Measurements from ENCODE around the gene SLC9A8.
"Not testable (repeated sequence)": the region's sequence is repeated elsewhere in the genome, so short reads cannot be mapped to it uniquely, and the experiment has no call there.

Gene SLC9A8

DNA sequence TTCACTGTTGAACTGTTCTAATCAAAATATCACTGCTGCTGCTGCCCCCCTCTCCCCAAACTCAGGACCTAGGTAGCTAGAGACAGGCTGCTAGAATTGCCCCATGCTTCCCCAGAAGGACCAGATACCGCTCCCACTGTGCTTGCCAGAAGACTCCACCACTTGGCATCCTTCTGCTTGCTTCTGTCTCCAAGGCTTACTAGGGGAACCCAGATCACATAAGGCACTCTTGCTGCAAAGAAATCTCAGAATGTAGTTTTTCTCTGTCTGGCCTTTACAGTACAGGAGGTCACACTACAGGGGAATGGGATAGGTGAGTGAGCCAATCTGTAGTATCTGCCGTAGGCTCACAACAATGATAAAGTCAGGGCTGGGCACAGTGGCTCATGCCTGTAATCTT, 21.5 kb upstream of the SLC9A8 start:
- in situ Hi-C loops (cut with HindIII; ENCODE audit: low pct_unique_long_range_greater_than_20kb, low sequenced_read_pairs): no loop called here
- no peak for TF ChIP-seq JUND (IDR thresholded peaks at IDR 0.05; ENCODE audit: low read depth)
- DNase-seq (ENCODE audit: low read depth in 1 of 2, low spot score in 1 of 2): no peak

DNA sequence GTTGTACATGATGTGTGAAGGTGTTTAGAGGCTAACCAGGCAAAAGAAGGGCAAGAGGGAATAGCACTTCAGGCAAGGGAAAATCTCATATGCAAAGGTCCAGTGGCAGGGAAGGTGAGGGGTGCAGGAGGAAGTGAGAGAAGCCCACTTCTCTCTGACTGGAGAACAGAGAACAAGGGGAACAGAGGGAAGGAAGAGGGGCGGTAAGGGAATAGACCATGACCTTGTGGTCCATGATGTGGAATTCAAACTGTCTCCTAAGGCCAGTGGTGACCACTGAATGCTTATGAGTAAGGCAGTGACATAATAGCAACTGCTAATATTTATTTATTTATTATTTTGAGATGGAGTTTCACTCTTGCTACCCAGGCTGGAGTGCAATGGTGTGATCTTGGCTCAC, 20.6 kb upstream of the SLC9A8 start:
- in situ Hi-C loops (cut with HindIII; ENCODE audit: low pct_unique_long_range_greater_than_20kb, low sequenced_read_pairs): no loop called here
- DNase-seq (ENCODE audit: low read depth in 1 of 2, low spot score in 1 of 2): no peak
- TF ChIP-seq JUND (IDR thresholded peaks at IDR 0.05; ENCODE audit: low read depth): no peak

DNA sequence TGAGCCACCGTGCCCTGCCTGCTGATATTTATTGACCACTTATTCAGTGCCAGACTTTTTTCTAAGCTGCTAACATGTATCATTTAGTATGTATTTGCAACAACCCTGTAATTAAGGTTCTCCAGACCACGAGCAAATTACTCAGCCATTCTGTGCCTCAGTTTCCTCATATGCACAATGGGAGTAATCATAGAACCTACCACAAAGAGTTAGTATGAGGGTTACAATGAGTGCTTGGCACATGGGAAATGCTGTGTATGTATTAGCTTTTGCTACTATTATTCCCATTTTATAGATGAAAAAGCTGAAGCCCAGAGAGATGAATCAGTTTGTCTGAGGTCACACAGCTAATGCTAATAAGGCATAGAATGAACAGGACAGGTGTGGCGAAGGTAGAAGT, 20.0 kb upstream of the SLC9A8 start:
- in situ Hi-C loops (cut with HindIII; ENCODE audit: low pct_unique_long_range_greater_than_20kb, low sequenced_read_pairs): no loop called here
- no peak for DNase-seq (ENCODE audit: low read depth in 1 of 2, low spot score in 1 of 2)
- no peak for TF ChIP-seq JUND (IDR thresholded peaks at IDR 0.05; ENCODE audit: low read depth)

DNA sequence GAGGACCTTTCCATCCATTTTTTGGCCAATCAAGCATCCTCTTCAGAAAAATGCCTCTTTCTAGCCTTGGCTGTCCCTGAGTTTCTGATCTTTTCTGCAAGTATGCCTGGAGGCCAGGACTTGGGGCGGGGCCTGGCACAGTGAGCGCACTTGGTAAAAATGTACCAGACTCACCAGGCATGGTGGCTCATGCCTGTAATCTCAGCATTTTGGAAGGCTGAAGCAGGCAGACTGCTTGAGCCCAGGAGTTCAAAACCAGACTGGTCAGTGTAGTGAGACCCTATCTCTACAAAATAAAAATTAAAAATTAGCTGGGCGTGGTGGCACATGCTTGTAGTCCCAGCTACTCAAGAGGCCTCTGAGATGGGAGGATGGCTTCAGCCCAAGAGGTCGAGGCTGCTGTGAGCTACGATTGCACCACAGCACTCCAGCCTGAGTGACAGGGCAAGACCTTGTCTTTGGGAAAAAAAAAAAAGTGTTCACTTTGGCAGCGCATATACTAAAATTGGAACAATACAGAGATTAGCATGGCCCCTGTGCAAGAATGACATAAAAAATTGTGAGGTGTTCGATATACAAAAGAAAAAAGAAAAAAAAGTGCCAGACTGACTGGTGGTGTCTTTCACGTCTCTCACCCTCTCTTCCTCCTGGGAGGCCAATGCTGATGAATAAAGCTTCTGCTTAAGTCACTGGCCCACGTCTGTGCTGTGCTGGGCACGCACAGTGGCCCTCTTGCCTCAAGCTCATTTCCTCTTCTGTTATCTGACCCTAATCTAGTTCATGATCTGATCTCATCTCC, 18.1 kb upstream of the SLC9A8 start:
- DNase-seq (ENCODE audit: low read depth in 1 of 2, low spot score in 1 of 2): no peak
- in situ Hi-C loops (cut with HindIII; ENCODE audit: low pct_unique_long_range_greater_than_20kb, low sequenced_read_pairs): no loop called here
- no peak for TF ChIP-seq JUND (IDR thresholded peaks at IDR 0.05; ENCODE audit: low read depth)

DNA sequence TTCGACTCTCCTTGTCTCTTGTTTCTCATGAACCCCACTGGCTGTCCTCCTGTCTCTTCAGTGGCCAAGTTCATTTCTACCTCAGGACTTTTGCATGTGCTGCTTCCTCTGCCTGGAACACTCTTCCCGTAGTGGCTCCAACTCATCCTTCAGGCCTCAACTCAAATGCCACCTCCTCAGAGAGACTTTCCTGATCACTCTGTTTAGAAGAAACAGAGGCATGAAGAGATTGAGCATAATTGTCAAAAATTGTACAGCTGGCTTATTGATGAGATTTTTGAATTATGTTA, 17.5 kb upstream of the SLC9A8 start:
- TF ChIP-seq JUND (IDR thresholded peaks at IDR 0.05; ENCODE audit: low read depth): no peak
- DNase-seq (ENCODE audit: low read depth in 1 of 2, low spot score in 1 of 2): no peak
- in situ Hi-C loops (cut with HindIII; ENCODE audit: low pct_unique_long_range_greater_than_20kb, low sequenced_read_pairs): no loop called here

DNA sequence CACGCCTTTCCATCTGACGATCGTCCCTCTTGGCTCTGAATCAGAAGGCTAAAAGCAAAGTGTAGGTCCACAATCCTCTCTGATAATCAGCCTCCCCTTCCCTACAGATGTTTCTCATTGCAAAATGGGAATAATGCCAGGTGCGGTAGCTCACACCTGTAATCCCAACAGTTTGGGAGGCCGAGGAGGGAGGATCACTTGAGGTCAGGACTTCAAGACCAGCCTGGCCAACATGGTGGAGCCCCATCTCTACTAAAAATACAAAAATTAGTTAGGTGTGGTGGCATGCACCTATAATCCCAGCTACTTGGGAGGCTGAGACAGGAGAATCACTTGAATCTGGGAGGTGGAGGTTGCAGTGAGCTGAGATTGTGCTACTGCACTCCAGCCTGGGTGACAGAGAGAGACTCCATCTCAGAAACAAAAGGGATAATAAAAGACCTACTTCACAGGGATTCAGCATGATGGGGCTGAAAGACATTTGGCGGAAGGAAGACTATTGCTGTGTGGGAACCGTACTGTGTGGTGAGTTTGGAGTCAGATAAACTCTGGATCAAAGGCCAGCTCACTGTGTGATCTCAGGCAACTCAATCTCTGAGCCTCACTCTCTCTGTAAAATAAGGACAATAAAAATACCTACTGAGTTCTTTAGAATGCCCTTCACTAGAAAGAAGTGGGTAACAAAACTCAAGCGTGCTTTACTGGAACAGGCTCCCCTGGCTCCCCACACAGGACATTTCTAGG, 15.9 kb upstream of the SLC9A8 start:
- TF ChIP-seq JUND (IDR thresholded peaks at IDR 0.05; ENCODE audit: low read depth): no peak
- in situ Hi-C loops (cut with HindIII; ENCODE audit: low pct_unique_long_range_greater_than_20kb, low sequenced_read_pairs): no loop called here

DNA sequence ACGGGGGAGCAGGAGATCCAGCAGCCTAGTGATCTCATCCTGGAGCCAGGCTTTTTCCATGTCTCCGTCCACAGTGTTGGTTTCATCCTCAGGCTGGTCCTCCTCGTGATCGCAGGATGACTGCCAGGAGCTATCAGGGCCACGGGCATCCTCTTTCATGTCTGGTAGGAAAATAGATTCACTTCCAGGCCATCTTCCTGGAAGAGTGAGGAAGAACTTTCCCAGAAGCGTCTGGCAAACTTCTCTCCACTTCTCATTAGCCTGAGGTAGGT, 15.3 kb upstream of the SLC9A8 start:
- in situ Hi-C loops (cut with HindIII; ENCODE audit: low pct_unique_long_range_greater_than_20kb, low sequenced_read_pairs): no loop called here
- DNase-seq (ENCODE audit: low read depth in 1 of 2, low spot score in 1 of 2): no peak
- TF ChIP-seq JUND (IDR thresholded peaks at IDR 0.05; ENCODE audit: low read depth): no peak

More for the DNA sequence above, 15.9 kb upstream of the SLC9A8 start:
- no peak for DNase-seq (ENCODE audit: low read depth in 1 of 2, low spot score in 1 of 2)

DNA sequence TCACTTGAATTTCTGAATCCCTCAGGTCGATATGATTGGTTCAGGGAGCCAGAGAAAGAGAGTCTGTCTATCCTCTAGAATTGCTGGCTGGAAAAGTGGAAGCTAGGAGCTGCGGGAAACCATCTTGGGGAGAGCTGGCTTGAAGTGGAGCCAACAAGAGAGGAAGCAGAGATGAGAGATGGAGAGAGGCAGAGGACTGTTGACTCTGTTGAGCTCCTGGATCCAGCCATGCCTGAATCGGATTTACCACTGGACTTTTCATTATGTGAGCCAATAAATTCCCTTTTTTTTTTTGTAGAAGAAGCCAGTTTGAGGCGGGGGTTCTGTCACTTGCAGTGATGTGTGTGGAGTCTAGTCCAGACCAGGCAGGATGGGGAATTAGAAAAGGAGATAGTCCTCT, 13.9 kb upstream of the SLC9A8 start:
- in situ Hi-C loops (cut with HindIII; ENCODE audit: low pct_unique_long_range_greater_than_20kb, low sequenced_read_pairs): no loop called here
- DNase-seq (ENCODE audit: low read depth in 1 of 2, low spot score in 1 of 2): no peak
- TF ChIP-seq JUND (IDR thresholded peaks at IDR 0.05; ENCODE audit: low read depth): no peak

DNA sequence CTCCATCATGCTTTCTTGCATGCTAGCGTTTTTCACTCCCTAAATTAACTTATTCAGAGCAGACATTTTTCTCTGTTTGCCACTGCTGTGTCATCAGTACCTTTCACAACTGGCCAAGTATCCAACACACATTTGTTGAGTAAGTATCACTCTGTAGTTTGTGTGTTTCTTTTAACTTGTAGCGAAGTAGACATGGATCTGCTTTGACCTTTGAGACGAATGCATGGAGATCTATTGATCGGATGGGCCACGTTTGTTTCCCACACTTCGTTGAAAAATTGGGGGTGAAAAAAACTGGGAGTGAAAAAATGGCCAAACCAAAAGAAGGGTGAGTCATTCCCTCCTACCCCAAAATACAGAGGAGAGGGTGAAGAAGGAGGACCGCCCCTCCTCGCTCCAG, 12.9 kb upstream of the SLC9A8 start:
- no peak for TF ChIP-seq JUND (IDR thresholded peaks at IDR 0.05; ENCODE audit: low read depth)
- no peak for DNase-seq (ENCODE audit: low read depth in 1 of 2, low spot score in 1 of 2)
- in situ Hi-C loops (cut with HindIII; ENCODE audit: low pct_unique_long_range_greater_than_20kb, low sequenced_read_pairs): no loop called here

DNA sequence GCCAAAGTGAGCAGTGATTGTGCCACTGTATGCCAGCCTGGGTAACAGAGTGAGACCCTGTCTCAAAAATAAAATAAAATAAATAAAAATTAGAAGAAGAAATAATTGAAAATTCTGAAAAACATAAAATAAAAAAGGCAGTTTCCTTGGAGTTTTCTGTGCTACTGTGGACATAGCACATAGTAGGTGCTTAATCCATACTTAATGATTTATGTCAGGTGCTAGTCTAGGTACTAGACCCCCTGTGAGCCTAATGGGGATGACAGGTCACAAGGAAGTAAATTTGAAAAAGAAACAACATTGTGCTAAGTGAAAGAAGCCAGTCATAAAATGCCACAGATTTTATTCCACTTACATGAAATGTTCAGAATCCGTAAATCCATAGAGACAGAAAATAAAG, 9.2 kb upstream of the SLC9A8 start:
- in situ Hi-C loops (cut with HindIII; ENCODE audit: low pct_unique_long_range_greater_than_20kb, low sequenced_read_pairs): no loop called here
- no peak for TF ChIP-seq JUND (IDR thresholded peaks at IDR 0.05; ENCODE audit: low read depth)
- DNase-seq (ENCODE audit: low read depth in 1 of 2, low spot score in 1 of 2): no peak

DNA sequence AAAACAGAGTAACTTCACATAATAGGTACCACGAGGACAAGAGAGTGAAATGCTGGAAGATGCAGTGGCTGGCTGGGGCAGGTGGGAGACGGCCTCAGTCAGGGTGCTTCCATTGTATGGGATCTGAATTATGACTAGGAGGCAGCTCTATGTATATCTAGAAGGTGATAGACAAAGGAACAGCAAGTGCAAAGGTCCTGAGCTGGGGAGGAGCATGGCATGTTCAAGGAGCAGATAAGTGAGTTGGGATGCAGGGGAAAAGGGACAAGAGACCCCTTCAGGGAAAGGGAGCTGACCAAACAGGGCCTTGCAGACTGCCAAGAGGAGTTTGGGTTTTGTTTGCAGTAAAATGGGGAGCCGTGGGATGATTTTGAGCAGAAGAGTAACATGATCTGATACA, 8.3 kb upstream of the SLC9A8 start:
- no peak for TF ChIP-seq JUND (IDR thresholded peaks at IDR 0.05; ENCODE audit: low read depth)
- no peak for DNase-seq (ENCODE audit: low read depth in 1 of 2, low spot score in 1 of 2)
- in situ Hi-C loops (cut with HindIII; ENCODE audit: low pct_unique_long_range_greater_than_20kb, low sequenced_read_pairs): no loop called here

DNA sequence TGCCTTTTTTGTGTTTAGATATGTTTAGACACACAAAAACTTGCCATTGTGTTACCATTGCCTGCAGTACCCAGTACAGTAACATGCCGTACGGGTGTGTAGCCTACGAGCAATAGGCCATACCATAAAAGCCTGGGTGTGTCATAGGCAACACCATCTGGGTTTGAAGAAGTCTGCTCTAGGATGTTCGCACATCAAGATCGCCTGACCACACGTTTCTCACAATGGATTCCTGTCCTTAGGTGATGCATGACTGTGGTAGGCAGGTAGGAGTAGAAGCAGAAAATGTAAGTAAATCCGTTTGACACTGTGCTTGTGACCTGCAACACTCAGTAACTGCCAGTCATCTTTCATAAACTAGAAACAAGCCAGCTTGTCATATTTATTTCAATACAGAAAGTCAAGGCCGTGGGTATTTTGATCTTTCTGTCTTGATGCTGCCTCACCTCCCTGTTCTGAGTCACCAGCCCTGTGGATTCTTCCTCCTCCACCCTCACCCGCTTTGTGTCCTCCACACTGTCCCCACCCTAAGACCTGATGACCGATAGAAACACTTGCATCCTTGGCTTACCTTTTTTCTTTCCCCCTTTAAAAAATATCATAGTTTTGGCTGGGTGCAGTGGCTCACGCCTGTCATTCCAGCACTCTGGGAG, 7.3 kb upstream of the SLC9A8 start:
- DNase-seq (ENCODE audit: low read depth in 1 of 2, low spot score in 1 of 2); in situ Hi-C loops (cut with HindIII; ENCODE audit: low pct_unique_long_range_greater_than_20kb, low sequenced_read_pairs): not testable (repeated sequence)

DNA sequence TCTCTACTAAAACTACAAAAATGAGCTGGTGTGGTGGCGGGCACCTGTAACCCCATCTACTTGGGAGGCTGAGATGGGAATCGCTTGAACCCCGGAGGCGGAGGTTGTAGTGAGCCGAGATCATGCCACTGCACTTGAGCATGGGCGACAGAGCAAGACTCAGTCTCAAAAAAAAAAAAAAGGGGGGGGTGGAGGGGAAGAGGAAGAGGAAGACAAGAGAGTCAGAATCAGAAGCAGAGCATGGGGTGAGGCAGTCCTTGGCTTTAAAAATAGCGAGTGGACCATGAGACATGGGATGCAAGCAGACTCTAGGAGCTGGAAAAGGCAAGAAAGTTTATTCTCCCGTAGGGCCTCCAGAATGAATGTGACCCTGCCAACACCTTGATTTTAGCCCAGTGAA, 3.9 kb upstream of the SLC9A8 start:
- in situ Hi-C loops (cut with HindIII; ENCODE audit: low pct_unique_long_range_greater_than_20kb, low sequenced_read_pairs): no loop called here
- TF ChIP-seq JUND (IDR thresholded peaks at IDR 0.05; ENCODE audit: low read depth): no peak
- DNase-seq (ENCODE audit: low read depth in 1 of 2, low spot score in 1 of 2): no peak
